Measurements from ENCODE around the gene SEPTIN5. TPM values are rescaled to one million over a fixed set of nuclear protein-coding genes. Genes with fewer than 3 reads are reported as not detected.

SEPTIN5 gene
- total and polyA plus RNA-seq, 9 of the 15 experiments (the other 6 are each of a cell fraction or from before 2014, with no cell fraction given) = 0.03 to 195 (median 119) TPM

GRCh38 chr22:19713650-19714311, 522 bp upstream of the SEPTIN5 start (continued):
- TF ChIP-seq IRF1 (CRISPR knock-in tag; IDR thresholded peaks at IDR 0.05; ENCODE audit: borderline replicate concordance) (no peak), ZNF23 (CRISPR knock-in tag; IDR thresholded peaks at IDR 0.05) (no peak), ZNF551 (CRISPR knock-in tag; IDR thresholded peaks at IDR 0.05) (no peak), ID3 (CRISPR knock-in tag; IDR thresholded peaks at IDR 0.05) (no peak), ID3 (tag; IDR thresholded peaks at IDR 0.05) (no peak), GATAD2A (IDR thresholded peaks at IDR 0.05) (peak; percentile 95), E2F6 (IDR thresholded peaks at IDR 0.05; ENCODE audit: borderline replicate concordance in 1 of 2, extremely low read depth in 1 of 2, insufficient read depth in 1 of 2, insufficient read length in 1 of 2, low read depth in 1 of 2, low read length in 1 of 2, poor library complexity in 1 of 2, severe bottlenecking in 1 of 2) (no peak), RAD51 (IDR thresholded peaks at IDR 0.05; ENCODE audit: borderline replicate concordance, low read depth) (no peak), TAF15 (IDR thresholded peaks at IDR 0.05; ENCODE audit: low read depth, low read length) (no peak), SIN3A (IDR thresholded peaks at IDR 0.05; ENCODE audit: borderline replicate concordance in 2 of 2, control insufficient read depth in 1 of 2, low read depth in 2 of 2, low read length in 2 of 2) (no peak), KLF16 (IDR thresholded peaks at IDR 0.05) (no peak), POLR2G (IDR thresholded peaks at IDR 0.05; ENCODE audit: low read depth, low read length) (no peak), SAFB2 (IDR thresholded peaks at IDR 0.05; ENCODE audit: borderline replicate concordance, low read depth, low read length, severe bottlenecking) (no peak), ZBTB7A (IDR thresholded peaks at IDR 0.05; ENCODE audit: borderline replicate concordance, control insufficient read depth, low read depth, low read length) (no peak), NFATC3 (IDR thresholded peaks at IDR 0.05) (no peak), DACH1 (IDR thresholded peaks at IDR 0.05; ENCODE audit: partially characterized antibody) (no peak), ZC3H4 (CRISPR knock-in tag; IDR thresholded peaks at IDR 0.05; ENCODE audit: borderline replicate concordance) (no peak), ELF1 (tag; IDR thresholded peaks at IDR 0.05) (no peak), SRSF1 (IDR thresholded peaks at IDR 0.05; ENCODE audit: low read depth, low read length) (no peak), ARNT (IDR thresholded peaks at IDR 0.05) (no peak), MYNN (IDR thresholded peaks at IDR 0.05) (no peak), MYNN (CRISPR knock-in tag; IDR thresholded peaks at IDR 0.05) (no peak), ZBTB11 (CRISPR knock-in tag; IDR thresholded peaks at IDR 0.05) (no peak)
